Erythroblast (primary cell): Measurements from ENCODE around the gene ENPP7.
"Not testable (repeated sequence)": the region's sequence is repeated elsewhere in the genome, so short reads cannot be mapped to it uniquely, and the experiment has no call there.

Source experiments
- DNase-seq, 2 experiments: peaks; one replicate each; lab custom pipeline; 2025; lab: John Stamatoyannopoulos, UW
- GATA1 ChIP-seq: IDR thresholded peaks from 2 replicates; pipeline ENCODE4 v1.6.1; 2011; ENCODE audit warnings: low read depth, mild to moderate bottlenecking, control low read depth, low read length, moderate library complexity
- POLR2A ChIP-seq: IDR thresholded peaks from 2 replicates; pipeline ENCODE4 v1.6.1; 2011; ENCODE audit warnings: mild to moderate bottlenecking, low read length

Gene ENPP7

GRCh38 chr17:79742951-79743476 is 12.3 kb downstream of the ENPP7 start:
- TF ChIP-seq GATA1 (no peak), POLR2A (no peak)

GRCh38 chr17:79743614-79744013 is 12.9 kb downstream of the ENPP7 start:
- DNase-seq: no peak

More at GRCh38 chr17:79742951-79743476, 12.3 kb downstream of the ENPP7 start:
- no peak for DNase-seq

GRCh38 chr17:79745641-79746105 is 14.9 kb downstream of the ENPP7 start:
- DNase-seq: no peak
- TF ChIP-seq GATA1 (no peak), POLR2A (no peak)

More at GRCh38 chr17:79743614-79744013, 12.9 kb downstream of the ENPP7 start:
- TF ChIP-seq POLR2A (no peak), GATA1 (no peak)

- no peak for DNase-seq
- TF ChIP-seq POLR2A: no peak
- no peak for TF ChIP-seq GATA1
Observed at GRCh38 chr17:79746889-79747507, 16.3 kb downstream of the ENPP7 start.

- TF ChIP-seq POLR2A (no peak), GATA1 (no peak)
- no peak for DNase-seq
Observed at GRCh38 chr17:79747508-79748294, 17.0 kb downstream of the ENPP7 start.

GRCh38 chr17:79748295-79749099 is 17.8 kb downstream of the ENPP7 start:
- TF ChIP-seq GATA1 (no peak), POLR2A (no peak)
- DNase-seq: no peak

- DNase-seq: no peak
- no peak for TF ChIP-seq GATA1
- TF ChIP-seq POLR2A: no peak
Observed at GRCh38 chr17:79749156-79749815, 18.5 kb downstream of the ENPP7 start.

GRCh38 chr17:79749958-79750357 is 19.2 kb downstream of the ENPP7 start:
- TF ChIP-seq GATA1 (no peak), POLR2A (no peak)
- DNase-seq: no peak

DNA sequence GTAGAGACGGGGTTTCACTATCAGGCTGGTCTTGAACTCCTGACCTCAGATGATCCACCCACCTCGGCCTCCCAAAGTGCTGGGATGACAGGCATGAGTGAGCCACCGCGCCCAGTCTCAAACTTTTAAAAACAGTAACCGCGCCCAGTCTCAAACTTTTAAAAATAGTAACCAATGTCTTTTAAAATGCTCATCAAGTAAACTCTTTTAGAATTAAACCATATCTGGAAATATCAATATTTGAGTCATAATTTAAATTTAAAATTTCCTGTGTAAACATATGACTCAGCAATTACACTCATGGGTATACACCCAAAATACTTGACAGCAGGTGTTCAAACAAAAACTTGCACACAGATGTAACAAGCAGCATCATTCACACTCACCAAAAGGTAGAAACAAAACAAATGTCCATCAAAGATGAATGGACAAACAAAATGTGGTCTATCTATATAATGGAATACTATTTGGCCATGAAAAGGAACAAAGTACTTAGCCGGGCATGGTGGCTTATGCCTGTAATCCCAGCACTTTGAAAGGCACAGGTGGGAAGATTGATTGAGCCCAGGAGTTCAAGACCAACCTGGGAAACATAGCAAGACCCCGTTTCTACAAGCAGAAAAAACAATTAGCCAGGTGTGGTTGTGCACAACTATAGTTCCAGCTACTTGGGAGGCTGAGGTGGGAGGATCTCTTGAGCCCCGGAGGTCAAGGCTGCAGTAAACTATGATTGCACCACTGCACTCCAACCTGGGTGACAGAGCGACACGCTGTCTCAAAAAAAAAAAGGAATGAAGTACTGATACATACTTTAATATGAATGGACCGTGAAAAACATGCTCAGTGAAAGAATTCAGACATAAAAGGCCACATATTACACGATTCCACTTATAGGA is 20.2 kb downstream of the ENPP7 start:
- TF ChIP-seq POLR2A (no peak), GATA1 (no peak)
- no peak for DNase-seq

GRCh38 chr17:79752175-79752574 is 21.4 kb downstream of the ENPP7 start:
- DNase-seq: no peak

GRCh38 chr17:79754370-79754769 is 23.6 kb downstream of the ENPP7 start:
- TF ChIP-seq POLR2A: no peak
- no peak for TF ChIP-seq GATA1
- no peak for DNase-seq

More at GRCh38 chr17:79752175-79752574, 21.4 kb downstream of the ENPP7 start:
- TF ChIP-seq POLR2A (no peak), GATA1 (no peak)

DNA sequence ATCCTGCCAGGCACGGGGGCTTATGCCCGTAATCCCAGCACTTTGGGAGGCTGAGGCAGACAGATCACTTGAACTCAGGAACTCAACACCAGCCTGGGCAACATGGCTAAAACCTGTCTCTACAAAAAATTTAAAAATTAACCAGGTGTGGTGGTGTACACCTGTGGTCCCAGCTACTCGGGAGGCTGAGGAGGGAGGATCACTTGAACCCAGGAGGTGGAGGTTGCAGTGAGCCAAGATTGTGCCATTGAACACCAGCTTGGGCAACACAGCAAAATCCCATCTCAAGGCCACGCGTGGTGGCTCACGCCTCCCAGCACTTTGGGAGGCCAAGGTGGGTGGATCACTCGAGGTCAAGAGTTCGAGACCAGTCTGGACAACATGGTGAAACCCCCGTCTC is 24.2 kb downstream of the ENPP7 start:
- DNase-seq: not testable (repeated sequence)

GRCh38 chr17:79755591-79755990 is 24.8 kb downstream of the ENPP7 start:
- DNase-seq: no peak
- TF ChIP-seq GATA1 (no peak), POLR2A (no peak)
